Fibroblast of pulmonary artery (primary cell): Measurements from ENCODE around the gene SLC39A11.

Experiments
- DNase-seq: peaks from one replicate; pipeline ENCODE4 v3.0.0-alpha.2; 2010; ENCODE audit warnings: low read depth
- H3K4me3 ChIP-seq: replicated peaks from 2 replicates; pipeline ENCODE4 v1.5.1; 2011; ENCODE audit warnings: low read depth, mild to moderate bottlenecking, control low read depth, low read length, moderate library complexity
- TF ChIP-seq, protein P1 (sequence below): IDR thresholded peaks from 2 replicates; pipeline ENCODE4 v1.5.1; 2011; ENCODE audit warnings: mild to moderate bottlenecking, control low read depth, low read length, inconsistent platforms; ENCODE audit errors: missing control alignments

Gene SLC39A11

DNA sequence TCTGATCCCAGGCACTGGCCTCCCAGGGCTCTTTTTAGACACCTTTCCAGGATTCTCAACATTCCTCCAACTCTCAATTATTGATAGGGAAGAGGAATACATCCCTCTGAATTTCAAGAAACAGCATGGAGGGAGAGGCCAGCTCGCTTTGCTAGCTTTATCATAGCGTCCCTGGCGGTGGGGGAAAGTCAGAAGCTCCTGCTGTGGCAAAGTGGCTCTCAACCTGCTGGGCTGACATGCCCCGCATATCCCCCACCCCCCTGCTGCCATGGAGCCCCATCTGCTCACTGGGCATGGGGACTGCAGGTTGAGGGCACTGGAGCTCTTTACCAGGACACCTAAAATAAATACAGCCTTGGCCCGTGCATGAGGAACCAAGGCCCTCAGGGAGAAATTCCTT, 140.3 kb downstream of the SLC39A11 start:
- TF ChIP-seq, protein P1, sequence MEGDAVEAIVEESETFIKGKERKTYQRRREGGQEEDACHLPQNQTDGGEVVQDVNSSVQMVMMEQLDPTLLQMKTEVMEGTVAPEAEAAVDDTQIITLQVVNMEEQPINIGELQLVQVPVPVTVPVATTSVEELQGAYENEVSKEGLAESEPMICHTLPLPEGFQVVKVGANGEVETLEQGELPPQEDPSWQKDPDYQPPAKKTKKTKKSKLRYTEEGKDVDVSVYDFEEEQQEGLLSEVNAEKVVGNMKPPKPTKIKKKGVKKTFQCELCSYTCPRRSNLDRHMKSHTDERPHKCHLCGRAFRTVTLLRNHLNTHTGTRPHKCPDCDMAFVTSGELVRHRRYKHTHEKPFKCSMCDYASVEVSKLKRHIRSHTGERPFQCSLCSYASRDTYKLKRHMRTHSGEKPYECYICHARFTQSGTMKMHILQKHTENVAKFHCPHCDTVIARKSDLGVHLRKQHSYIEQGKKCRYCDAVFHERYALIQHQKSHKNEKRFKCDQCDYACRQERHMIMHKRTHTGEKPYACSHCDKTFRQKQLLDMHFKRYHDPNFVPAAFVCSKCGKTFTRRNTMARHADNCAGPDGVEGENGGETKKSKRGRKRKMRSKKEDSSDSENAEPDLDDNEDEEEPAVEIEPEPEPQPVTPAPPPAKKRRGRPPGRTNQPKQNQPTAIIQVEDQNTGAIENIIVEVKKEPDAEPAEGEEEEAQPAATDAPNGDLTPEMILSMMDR: no peak
- H3K4me3 ChIP-seq: no peak overlapping the region
- no peak for DNase-seq

DNA sequence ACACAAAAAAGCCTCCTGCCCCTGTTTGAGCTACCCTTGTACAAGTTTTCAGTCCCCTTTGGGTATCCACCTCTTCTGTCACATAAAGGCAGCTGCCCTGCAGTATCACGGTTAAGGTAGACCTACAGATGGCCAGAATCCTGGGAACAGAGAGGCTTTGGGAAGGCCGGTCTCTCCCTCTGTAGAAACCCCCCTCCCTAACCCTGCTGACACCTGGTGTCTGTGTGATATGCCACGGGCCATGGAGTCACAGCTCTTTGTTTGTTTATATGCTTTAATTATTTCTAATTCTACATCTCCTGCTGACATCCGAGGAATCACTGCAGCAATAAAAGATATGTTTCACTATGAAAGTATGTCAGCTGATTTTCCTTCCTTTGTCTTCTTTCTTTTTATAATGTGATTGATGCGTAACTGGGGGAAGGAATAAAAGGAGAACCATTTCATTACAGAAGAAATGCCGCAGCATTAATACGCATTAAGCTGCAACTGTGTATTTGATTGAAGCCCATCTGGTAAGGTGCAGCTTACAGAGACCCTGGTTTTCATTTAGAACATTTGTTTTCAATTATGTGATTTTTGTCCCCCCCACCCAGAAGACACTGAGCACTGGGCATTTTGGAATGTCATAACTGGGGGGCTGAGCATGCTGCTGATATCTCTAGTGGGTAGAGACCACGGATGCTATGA, 142.1 kb downstream of the SLC39A11 start:
- DNase-seq: no peak
- TF ChIP-seq, protein P1: no peak
- H3K4me3 ChIP-seq: no peak overlapping the region

DNA sequence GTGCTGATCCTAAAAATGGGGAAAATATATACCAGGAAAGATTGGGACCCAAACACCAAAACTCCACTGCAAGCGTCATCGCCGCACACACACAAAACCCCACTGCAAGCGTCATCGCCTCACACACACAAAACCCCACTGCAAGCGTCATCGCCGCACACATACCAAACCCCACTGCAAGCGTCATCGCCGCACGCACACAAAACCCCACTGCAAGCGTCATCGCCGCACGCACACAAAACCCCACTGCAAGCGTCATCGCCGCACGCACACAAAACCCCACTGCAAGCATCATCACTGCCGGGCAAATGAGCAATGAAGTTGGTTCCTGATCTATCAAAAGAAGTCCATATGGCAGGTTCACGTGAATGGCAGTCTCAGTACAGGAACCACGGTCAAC, 144.4 kb downstream of the SLC39A11 start:
- TF ChIP-seq, protein P1: no peak
- DNase-seq: no peak

DNA sequence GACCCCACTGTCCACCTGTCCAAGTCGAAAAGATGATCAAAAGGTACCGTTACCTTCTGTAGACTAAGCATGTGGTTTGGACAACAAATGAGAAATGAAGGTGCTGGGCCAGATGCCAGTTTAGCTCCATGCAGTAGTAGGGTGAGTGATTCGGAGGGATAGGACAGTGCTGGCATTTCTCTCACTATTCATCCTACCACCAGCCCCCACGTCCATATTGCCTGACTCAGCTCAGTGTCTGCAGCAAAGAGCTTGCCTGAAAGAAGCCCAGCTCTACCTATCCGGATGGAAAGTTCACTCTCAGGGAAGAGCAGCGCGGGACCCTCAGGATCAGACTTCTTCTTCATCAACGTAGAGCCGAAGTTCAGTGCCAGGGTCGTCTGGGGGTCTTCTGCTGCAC, 145.0 kb downstream of the SLC39A11 start:
- H3K4me3 ChIP-seq: no peak overlapping the region
- no peak for DNase-seq

More for the DNA sequence above, 144.4 kb downstream of the SLC39A11 start:
- H3K4me3 ChIP-seq: no peak overlapping the region

DNA sequence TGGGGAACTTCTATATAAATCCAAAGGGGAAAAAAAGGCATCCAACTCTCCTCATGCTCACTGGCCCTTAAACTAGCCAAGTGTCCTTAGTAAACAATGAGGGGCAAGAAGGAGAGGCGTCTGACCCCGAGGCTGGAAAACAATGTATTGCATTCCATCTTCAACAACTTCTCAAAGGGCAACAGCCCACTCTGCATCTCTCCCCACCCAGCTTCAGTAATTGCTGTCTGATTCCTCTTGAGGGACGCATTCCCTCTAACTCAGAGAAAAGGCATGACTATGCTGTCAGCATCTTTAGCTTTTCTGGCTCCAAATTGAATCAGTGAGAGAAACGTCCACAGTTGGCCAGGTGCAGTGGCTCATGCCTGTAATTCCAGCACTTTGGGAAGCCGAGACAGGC, 145.8 kb downstream of the SLC39A11 start:
- TF ChIP-seq, protein P1: no peak
- no peak overlapping the region for H3K4me3 ChIP-seq
- no peak for DNase-seq

More for the DNA sequence above, 145.0 kb downstream of the SLC39A11 start:
- TF ChIP-seq, protein P1: no peak

DNA sequence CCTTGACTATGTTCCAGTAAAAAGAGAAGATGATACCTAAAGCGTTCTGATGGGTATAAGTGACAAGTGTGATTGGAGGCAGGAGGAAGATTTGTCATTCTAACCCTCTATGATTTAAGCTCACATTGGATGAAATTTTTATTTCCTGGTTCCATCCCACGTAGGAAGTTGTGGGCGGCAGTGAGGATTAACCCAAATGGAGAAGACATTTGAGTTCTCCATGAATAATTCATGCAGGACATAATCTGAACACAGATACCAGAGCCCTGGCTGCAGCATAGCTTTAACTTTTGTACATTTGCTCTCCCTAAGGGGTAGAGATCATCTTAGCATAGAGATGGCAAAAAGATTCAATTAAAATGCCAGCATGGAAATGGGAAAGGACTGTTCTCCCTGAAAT, 146.3 kb downstream of the SLC39A11 start:
- H3K4me3 ChIP-seq: no peak overlapping the region
- no peak for DNase-seq
- TF ChIP-seq, protein P1: no peak

DNA sequence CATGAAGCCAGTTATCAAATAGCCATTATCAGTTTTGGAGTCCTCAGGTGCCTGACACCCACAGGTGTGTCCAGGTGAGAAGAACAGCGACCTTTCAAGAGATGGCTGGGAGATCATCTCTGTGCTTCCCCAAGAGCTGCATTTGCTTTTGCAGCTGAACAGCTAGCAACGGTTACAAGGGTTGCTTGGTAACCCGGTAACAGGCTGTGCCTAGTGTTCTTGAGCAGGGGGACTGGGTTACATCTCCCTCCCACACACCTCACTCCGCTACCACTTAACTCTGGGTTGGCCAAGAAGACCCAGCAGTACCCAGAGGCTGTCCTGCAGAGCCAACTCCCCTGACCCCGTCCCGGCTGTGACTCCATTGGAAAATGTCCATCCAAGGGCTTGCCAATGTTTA, 147.0 kb downstream of the SLC39A11 start:
- DNase-seq: no peak
- H3K4me3 ChIP-seq: no peak overlapping the region
- TF ChIP-seq, protein P1: no peak
